COR-L47 (cell line): ENCODE results near the gene PLIN4.
"Not testable (repeated sequence)": the region's sequence is repeated elsewhere in the genome, so short reads cannot be mapped to it uniquely, and the experiment has no call there.

Experiments
- DNase-seq: peaks from one replicate; lab custom pipeline; 2025; lab: John Stamatoyannopoulos, UW

The PLIN4 gene

GRCh38 chr19:4518345-4519171 lies at the start of gene PLIN4:
Gene PLIN4 (minus strand): TSS chr19:4518486. CDS start chr19:4518272, 214 bp downstream.
- DNase-seq: no peak

DNA sequence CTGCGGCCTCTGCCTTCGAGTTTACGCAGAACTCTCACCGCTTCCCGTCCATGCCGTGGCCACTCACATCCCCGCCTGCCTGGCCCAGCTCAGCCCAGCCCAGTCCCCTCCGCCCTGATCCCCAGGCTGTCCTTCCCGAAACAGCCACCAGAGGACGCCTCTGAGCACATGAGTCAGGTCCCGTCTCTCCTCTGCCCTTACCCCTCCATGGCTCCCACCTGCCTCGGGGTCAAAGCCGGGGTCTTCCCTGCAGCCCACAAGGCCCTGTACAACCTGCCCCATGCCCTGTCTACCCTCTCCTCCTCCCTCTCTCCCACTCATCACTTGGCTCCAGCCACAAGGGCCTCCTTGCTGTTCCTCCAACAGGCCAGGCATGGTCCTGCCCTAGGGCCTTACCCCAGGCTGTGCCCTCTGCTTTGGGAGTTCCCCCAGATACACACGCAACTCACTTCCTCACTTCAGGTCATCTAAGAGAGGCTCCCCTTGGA lies 49.3 kb upstream of the PLIN4 start:
- DNase-seq: no peak

DNA sequence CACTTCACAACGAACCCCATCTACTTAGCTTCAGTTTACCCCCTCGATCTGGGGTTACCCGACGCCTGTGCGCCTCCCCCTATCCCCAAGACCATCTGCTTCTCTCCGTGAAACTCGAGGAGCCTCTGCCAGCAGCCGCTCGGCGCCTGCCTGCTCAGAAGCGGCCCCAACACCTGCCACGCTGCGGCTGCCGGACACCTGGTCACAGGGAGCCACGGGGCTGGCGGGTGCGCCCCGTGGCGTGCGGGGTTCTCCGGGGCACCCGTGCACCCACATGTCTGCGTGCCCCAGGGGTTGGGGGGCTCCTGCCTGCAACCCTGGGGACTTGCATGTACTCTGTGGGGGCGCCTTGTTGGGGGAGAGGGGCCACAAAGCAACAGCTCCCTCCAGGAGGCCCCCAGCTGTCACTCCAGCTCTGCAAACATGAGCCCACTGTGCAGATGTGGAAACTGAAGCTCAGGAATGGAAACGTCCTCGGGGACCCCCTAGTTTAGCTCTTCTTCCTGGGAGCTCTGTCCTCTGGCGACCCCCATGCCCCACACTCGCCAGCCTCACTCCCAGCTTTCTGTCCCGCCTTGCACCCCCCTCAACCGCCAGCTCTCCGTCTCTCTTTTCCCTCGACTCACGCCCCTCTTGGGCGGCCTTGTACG lies 48.2 kb upstream of the PLIN4 start:
- DNase-seq: peak; percentile 24

DNA sequence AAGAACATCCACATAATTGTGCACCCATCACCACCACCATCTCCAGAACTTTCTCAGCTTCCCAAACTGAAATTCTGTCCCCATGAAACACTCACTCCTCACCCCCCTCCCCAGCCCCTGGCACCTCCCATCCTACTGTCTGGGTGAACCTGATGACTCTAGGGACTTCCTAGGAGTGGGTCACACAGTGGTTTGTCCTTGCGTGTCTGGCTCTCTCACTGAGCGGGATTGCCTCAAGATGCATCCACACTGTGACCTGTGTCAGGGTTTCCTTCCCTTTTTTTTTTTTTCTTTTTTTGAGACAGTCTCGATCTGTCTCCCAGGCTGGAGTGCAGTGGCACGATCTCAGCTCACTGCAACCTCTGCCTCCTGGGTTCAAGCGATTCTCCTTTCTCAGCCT lies 45.3 kb upstream of the PLIN4 start:
- not testable (repeated sequence) for DNase-seq

GRCh38 chr19:4562085-4562484 lies 43.8 kb upstream of the PLIN4 start:
- not testable (repeated sequence) for DNase-seq

DNA sequence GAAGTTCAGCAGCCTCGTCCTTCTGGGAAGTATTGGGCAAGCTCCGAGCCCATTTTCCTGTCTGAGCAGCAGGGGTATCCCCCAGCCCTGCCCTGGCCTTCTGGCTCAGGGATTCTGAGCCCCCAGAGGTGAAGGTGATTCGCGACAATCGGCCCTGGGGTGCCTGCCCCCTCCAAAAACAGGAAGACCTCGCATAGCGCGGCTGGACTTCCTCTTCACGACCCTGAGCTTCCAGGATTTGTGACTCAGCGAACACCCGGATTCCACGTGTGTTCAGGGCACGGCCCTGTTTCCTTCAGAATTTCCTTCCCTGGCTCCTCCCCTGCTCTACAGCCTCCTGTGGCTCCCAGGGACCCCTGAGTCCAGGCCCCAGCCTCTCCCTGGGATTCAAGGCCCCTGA lies 41.3 kb upstream of the PLIN4 start, which contains the start of gene SEMA6B:
SEMA6B (minus strand) TSS at position 116 of the 400 bp plus-strand sequence. CDS start 1,227 bp downstream, outside the sequence.
- no peak for DNase-seq

GRCh38 chr19:4557971-4558941 lies 40.0 kb upstream of the PLIN4 start:
- no peak for DNase-seq

DNA sequence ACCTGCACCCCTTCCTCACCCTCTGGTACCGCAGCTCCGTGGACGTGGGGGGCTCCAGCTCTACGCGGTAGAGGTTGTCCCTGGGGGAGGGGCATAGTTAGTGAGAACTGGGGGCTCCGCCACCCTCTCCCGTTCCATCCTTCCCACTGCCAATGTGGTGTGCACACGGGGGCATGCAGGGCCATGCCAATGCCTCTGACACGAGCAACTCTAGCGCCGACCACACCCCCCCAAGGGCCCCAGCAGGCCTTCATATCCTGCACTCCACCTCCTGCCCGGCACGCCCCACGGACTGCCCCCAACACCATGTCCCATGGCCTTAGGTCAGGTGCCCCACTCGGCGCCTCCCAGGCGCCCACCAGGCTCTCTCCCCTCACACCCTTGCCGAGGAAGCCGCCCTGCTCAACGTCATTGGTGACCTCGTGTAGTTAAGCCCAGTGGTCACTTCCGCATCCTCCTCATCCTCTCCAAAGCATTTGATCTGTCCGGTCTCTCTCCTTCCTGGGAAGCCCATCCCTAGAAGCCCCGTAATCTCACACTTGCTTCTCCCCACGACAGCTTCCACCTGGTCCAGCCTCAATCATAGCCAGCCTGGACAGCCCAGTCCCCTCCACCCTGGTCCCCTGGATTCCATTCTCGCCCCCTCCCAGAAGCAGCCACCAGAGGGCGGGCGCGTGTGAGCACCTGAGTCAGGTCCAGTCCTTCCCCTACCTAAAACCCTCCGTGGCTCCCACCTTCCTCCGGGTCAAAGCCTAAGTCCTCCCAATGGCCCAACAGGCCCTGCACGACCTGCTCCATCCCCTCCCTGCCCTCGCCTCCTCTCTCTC lies 39.1 kb upstream of the PLIN4 start:
- DNase-seq: no peak

GRCh38 chr19:4556597-4557127 lies 38.4 kb upstream of the PLIN4 start:
- no peak for DNase-seq

- no peak for DNase-seq
Observed at GRCh38 chr19:4555657-4556561, 37.6 kb upstream of the PLIN4 start.

GRCh38 chr19:4554717-4555116 lies 36.4 kb upstream of the PLIN4 start:
- no peak for DNase-seq

DNA sequence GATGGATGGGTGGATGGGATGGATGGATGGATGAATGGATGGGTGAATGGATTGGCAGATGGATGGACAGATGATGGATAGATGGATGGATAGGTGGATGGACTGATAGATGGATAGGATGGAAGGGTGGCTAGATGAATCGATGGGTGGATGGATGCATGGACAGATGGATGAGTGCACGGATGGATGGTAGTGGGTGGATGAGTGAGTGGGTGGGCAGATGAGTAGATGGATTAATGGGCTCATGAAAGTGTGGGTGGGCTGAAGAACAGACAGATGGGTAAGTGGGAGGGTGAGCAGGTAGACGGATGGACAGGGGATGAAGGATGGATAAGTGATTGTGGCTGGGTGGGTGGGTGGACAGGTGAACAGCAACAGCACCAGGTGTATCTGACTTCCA lies 35.5 kb upstream of the PLIN4 start:
- no peak for DNase-seq

DNA sequence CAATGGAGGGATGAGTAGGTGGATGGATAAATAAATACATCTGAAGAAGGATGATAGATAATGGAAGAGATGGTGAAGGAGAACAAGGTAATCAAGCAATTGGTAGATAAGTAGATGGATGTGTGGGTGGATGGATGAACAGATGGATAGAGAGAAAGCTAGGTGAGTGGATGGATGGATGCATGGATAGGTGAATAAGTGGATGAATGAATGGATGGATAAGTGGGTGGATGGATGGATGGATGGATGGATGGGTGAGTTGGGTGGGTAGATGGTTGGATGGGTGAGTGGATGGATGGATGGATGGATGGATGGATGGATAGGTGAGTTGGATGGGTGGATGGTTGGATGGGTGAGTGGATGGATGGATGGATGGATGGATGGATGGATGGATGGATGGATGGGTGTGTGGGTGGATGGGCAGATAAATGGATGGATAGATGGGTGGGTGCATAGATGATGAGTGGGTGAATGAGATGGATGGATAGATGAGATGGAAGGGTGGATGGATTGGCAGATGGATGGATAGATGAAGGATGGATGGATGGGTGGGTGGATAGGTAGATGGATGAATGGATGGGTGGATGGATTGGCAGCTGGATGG lies 34.9 kb upstream of the PLIN4 start:
- no peak for DNase-seq

DNA sequence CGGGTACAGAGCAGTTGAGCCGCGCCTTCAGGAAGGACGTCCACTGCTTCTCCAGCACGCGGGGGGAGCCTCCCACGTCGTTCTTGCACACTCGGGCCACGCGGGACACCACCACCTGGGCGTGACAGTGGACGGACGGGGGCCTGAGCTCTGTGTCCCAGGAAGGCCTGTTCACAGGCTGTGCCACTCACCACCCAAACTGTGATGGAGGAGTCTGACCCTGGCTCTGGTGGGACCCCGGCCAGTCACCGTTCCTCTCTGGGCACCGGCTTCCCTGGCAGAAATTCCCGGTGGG lies 34.2 kb upstream of the PLIN4 start:
- no peak for DNase-seq

- no peak for DNase-seq
Observed at GRCh38 chr19:4550479-4551050, 32.3 kb upstream of the PLIN4 start.

- DNase-seq: no peak
Observed at GRCh38 chr19:4550018-4550417, 31.7 kb upstream of the PLIN4 start.

DNA sequence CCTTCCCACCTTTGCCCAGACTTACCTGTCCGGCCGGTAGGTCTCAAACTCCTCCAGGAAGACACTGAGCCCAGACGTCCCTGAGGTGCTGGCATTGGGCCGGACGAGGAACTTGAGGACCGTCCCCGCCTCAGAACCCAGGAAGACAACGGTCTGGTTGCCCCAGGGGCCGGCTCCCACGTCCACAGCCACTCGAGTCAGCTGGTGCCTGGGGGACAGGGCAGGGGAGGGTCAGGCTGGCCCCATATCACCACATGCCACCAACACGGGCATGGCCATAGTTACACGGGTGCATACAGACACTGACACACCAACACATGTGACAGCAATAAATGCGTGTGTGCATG lies 29.9 kb upstream of the PLIN4 start:
- no peak for DNase-seq

DNA sequence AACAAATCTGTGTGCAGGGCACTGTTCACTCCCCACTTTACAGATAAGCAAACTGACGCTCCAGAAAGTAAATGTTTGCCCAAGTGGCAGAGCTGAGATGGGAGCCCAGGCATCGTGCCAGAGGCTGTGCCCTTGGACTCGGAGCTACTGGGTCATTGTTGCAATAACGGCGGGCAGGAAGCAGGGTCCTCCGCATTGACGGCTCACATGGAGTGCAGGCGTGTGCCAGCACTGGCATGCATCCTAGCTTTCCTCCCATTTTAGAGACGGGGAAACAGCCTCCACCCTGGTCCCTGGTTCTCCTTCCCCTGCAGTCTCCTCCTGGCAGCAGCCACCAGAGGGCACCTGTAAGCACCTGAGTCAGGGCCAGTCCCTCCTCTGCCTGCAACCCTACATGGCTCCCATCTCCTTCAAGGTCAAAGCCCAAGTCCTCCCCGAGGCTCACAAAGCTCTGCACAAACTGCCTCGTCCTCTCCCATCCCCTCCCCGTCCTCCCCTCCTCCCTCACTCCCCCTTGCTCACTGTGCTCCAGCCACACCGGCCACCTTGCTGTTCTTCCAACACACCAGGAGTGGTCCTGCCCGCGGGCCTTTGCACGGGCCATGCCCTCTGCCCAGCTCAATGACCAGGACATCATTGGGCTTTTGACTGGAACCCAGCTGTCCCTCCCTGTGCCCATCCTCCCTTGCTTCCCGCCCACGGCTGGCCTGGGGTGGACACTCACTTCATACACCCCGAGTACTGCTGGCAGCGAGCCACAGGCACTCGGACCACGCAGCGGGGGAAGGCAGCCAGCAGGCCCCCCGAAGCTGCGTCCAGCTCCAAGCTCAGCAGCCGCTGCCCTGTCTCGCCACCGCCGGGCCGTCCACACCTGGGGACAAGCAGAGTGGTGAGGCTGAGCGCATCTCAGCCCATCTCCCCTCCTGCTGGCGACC lies 29.3 kb upstream of the PLIN4 start:
- DNase-seq: no peak
